RCC 7860 (cell line): ENCODE data around the gene MBD6.

ENCODE experiments used
- DNase-seq: peaks from one replicate; pipeline ENCODE4 v3.0.0-alpha.2; 2015; ENCODE audit warnings: low spot score
- FAIRE-seq: peaks from 2 replicates; lab custom pipeline; 2012; peaks lifted over from hg19 to GRCh38; lab: Jason Lieb, UNC

The MBD6 gene, protein sequence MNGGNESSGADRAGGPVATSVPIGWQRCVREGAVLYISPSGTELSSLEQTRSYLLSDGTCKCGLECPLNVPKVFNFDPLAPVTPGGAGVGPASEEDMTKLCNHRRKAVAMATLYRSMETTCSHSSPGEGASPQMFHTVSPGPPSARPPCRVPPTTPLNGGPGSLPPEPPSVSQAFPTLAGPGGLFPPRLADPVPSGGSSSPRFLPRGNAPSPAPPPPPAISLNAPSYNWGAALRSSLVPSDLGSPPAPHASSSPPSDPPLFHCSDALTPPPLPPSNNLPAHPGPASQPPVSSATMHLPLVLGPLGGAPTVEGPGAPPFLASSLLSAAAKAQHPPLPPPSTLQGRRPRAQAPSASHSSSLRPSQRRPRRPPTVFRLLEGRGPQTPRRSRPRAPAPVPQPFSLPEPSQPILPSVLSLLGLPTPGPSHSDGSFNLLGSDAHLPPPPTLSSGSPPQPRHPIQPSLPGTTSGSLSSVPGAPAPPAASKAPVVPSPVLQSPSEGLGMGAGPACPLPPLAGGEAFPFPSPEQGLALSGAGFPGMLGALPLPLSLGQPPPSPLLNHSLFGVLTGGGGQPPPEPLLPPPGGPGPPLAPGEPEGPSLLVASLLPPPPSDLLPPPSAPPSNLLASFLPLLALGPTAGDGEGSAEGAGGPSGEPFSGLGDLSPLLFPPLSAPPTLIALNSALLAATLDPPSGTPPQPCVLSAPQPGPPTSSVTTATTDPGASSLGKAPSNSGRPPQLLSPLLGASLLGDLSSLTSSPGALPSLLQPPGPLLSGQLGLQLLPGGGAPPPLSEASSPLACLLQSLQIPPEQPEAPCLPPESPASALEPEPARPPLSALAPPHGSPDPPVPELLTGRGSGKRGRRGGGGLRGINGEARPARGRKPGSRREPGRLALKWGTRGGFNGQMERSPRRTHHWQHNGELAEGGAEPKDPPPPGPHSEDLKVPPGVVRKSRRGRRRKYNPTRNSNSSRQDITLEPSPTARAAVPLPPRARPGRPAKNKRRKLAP

DNA sequence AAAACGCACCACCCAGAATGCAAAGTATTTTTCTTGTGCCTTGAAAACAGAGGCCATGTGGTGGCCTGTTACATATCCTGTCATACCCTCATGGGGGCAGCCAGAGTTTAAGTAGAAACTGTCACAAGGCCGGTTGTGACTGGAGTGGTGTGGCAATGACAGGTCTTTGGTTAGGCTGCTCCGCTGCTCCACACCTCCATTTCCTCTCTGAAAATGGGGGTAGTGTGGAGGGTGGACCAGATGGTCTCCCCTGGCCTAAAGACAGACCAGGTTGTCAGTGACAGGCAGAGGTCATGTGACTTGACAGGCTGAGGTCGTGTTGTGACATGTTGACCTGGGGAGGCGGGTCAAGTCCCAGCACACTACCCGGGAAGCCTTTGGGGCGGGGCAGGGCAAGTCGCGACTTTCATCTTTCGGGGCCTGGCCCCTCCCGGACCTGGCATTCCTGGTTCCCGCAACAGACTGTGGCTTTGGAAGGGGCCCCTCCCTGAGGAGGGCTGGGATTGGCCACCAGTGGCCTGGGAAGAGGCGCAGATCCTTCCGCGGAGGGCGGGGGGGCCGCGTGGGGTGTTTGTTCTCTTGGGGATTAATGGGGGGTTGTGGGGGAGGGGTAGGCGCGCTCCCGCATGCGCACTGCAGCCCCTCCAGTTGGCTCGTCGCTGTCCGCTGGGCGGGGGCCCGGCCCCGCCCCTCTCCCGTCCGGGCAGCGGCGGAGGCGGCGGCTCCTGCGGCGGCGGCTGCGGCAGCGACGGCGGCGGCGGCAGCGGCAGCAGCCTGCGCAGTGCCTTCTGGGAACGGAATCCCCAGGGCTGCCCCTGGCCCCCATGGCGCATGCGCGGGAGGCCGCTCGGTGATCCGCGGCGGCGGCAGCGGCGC, at the start of gene MBD6:
Gene MBD6 (plus strand): TSS at position 814 of the 876 bp plus-strand sequence. CDS start 1,480 bp downstream, outside the sequence.
- FAIRE-seq = no peak
- DNase-seq = peak; percentile 72

- DNase-seq = no peak
- FAIRE-seq = no peak
Measured at GRCh38 chr12:57473392-57473791, 49.2 kb upstream of the MBD6 start.

DNA sequence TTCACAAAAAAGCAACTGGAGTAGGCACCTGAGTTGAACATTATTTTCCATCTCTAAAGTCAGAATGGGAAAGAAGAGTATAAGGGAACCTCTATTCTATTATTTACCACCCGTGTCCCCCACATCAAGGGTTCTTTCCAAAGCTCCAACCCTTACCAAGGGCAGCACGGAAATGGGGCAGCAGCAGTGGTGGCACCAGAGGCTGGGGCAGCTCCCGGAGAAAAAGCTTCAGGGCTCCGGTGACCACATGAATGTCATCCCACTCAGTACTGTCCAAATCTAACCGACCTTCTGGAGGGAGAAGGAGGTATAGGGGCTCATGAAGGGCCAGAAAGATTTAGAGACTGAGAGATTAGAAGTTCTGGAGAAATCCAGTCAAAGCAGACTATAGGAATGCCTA, 48.7 kb upstream of the MBD6 start:
- no peak for FAIRE-seq
- no peak for DNase-seq

DNA sequence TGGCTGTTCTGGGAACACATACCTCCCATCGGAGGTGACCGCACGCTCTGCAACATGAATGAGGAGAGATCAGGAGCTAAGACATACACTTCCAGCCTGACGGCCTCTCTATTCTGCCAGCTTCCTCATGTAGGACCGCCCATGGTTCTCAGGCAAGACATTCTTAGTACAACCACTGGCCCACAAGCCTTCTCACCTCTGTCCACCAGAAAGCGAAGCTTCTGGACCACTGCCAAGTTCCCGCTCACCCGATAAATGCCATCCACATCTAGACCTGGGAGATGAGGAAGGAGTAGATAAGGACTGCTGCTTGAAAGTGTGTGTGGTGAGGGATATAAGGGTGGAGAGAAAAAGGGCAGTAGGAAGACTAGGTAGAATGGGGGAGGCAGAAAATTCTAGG, 48.2 kb upstream of the MBD6 start:
- FAIRE-seq (no peak), DNase-seq (no peak)

- no peak for FAIRE-seq
- no peak for DNase-seq
Measured at GRCh38 chr12:57474862-57475261, 47.8 kb upstream of the MBD6 start.

GRCh38 chr12:57475271-57476161, 47.1 kb upstream of the MBD6 start:
- no peak for DNase-seq
- no peak for FAIRE-seq

- FAIRE-seq = no peak
- DNase-seq = no peak
Measured at GRCh38 chr12:57476162-57476992, 46.2 kb upstream of the MBD6 start.

GRCh38 chr12:57476993-57477709, 45.5 kb upstream of the MBD6 start:
- DNase-seq (no peak), FAIRE-seq (no peak)

DNA sequence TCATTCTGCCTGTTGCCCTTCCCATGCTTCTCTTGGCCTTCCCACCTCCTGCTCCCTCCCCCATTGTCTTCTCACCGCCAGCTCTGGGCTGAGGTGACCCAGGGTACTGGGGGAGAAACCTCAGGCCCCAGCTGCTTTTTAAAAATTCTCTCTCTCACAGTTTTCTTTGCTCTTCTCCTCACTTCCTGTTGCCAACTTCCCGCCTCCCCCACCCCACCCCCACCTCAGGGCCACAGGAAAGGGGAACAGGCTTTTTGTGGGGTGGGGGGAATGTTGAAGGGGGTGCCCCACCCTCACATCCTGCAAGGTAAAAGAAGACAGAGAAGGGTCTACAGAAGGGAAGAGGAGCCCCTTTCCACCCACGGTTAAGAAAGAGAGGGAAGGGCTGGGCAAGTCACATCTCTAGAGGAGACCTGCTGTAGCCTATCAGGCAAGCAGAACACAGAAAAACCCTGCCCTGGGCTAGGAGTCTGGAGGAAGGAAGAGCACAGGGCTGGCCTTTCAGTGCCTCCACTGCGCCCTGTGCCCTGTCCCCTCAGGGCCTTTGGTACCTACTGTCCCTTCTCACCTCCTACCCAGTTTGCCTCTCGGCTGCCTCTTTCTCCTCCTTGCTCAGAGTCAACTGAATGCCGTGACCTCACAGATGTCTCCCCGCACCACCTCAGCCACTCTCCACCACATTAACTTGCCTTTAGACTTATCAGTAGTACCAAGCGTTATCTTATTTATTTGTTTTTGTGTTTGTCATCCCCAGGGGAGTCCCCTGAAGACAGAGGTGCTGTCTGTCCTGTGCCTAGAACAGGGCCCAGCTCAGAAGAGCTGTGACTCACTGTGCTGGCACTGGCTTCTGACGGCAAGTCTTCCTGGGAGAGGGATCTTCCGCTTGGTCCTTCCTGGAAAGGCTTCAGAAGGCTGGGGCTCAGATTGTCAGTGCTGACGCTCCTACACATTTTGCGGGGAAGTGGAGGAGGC, 44.6 kb upstream of the MBD6 start:
- no peak for DNase-seq
- FAIRE-seq = no peak

DNA sequence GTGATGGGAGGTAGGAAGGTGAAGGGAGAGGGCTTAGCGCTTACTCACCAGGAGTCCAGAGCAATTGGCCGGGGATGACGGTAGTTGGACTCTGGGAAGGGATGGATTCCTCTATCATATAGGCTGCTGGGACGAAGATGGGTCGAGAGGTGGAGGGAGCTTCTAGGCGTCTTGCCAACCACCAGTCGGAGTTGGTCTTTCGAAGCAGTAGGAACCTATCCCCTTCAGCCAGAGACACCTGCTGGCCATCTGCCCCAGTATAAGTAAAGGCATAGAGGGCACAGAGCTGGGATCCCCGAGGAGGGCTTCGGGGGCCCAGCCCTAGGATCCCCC, 43.6 kb upstream of the MBD6 start:
- no peak for DNase-seq
- no peak for FAIRE-seq

- no peak for DNase-seq
- FAIRE-seq = no peak
Measured at GRCh38 chr12:57479376-57480115, 43.1 kb upstream of the MBD6 start, which contains the start of gene ARHGAP9. ARHGAP9 (minus strand) TSS chr12:57479866; CDS start chr12:57479406, 460 bp downstream.

DNA sequence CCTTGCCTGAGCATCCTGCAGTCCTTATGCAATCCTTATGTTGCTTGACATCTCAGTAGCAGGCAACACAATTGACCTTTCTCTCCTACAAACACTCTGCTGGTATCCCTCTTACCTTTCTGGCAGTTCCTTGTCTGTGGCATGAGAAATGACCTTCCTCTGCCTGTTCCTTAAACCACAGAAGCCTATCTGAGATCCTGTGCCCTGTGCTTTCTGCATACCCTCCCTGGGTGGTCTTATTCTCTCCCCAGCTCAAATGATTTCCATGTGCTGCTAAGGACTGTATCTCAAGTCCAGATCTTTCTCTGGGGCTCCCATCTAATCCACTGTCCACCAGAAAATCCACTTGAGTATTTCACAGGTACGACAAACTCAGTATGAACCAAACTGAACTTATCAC, 41.0 kb upstream of the MBD6 start:
- DNase-seq (no peak), FAIRE-seq (no peak)

DNA sequence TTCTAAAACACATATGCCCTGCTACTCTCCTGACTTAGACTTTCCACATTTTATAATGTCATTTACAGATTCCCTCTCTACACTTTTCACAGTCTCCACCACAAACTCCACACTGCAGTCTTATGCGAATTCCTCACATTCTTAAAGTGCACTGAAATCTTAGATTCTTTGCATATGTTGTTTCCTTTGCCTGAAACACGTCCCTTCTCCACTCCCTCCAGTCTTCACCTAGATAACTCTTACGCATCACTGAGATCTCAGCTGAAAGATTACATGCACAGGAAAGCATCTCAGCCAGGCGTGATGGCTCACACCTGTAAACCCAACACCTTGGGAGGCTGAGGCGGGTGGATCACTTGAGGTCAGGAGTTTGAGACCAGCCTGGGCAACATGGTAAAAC, 39.2 kb upstream of the MBD6 start:
- FAIRE-seq = no peak
- DNase-seq = peak; percentile 41

DNA sequence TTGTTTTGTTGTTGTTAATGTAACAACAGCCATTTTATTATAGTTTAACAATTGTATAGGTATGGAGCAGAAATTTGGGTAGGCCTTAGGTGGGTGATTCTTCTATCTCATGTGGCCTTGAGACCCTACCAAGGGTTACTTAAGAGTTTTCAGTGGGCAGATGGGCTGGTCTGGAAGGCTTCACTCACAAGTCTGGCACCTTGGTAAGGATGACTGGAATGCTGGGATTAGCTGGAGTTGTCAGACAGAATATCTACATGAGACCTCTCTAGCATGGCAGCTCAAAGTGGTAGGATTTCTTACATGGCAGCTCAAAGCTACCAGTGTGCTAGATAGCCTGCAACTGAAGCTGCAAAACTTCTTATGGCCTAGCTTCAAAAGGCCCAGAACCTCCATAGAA, 36.9 kb upstream of the MBD6 start:
- DNase-seq (no peak), FAIRE-seq (no peak)

DNA sequence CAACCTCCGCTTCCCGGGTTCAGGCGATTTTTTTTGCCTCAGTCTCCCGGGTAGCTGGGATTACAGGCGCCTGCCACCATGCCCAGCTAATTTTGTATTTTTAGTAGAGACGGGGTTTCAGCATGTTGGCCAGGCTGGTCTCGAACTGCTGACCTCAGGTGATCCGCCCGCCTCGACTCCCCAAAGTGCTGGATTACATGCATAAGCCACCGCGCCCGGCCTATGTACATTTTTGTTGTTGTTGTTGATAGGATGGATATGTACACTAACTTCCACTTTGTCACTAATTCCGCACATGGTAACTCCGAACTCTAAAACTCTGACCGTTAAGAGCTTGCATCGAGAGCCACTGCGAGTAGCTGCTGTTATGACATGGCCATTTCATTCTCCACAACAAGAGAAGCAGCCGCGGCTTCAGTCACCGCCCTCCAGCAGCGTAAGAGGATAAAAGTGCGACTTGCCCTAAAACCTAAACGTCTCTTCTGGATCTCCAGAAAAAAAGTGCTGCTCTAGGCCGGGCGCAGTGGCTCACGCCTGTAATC, 35.5 kb upstream of the MBD6 start:
- FAIRE-seq (no peak), DNase-seq (no peak)
